PC-9 (cell line): ENCODE measurements around the gene CCDC78. TPM values are rescaled to one million over a fixed set of nuclear protein-coding genes. Genes with fewer than 3 reads are reported as not detected.

ENCODE experiments used
- BruUV-seq: library from RNA; stranded (reverse); fragments of 400-500 nt; replicated peaks from 2 replicates; lab custom pipeline; 2021; lab: Mats Ljungman, UMichigan
- CTCF ChIA-PET: fragments of 300-600 bp; sonication (Branson Sonifier 250); formaldehyde crosslinking; loops from one replicate; lab custom pipeline; 2022; ENCODE audit warnings: antibody characterized with exemption; lab: Charles Lee
- POLR2A ChIA-PET: fragments of 300-600 bp; sonication (Branson Sonifier 250); formaldehyde crosslinking; loops from one replicate; lab custom pipeline; 2022; ENCODE audit warnings: antibody characterized with exemption; ENCODE audit not compliant: unreplicated experiment; lab: Charles Lee
- DNase-seq, 2 experiments: peaks; one replicate each; pipeline versions ENCODE4 v3.0.0 to v3.0.0-alpha.2; 2015 to 2022; ENCODE audit warnings: mixed read lengths in 1 of 2
- H2AFZ ChIP-seq: fragments of 200-600 bp; sonication (generic); 2 replicates; pipeline ENCODE4 v1.8.1; 2017; ENCODE audit warnings: antibody characterized with exemption
- H3F3A ChIP-seq: fragments of 200-600 bp; sonication (generic); 2 replicates; pipeline ENCODE4 v1.8.1; 2017; ENCODE audit warnings: antibody characterized with exemption, mild to moderate bottlenecking, low read depth; ENCODE audit not compliant: insufficient read depth
- H3K27ac ChIP-seq: fragments of 200-600 bp; sonication (generic); 2 replicates; pipeline ENCODE4 v1.6.1; 2016; ENCODE audit warnings: mixed run types
- H3K27me3 ChIP-seq: fragments of 200-600 bp; sonication (generic); 2 replicates; pipeline ENCODE4 v1.6.1; 2016; ENCODE audit warnings: low read depth, mixed run types; ENCODE audit not compliant: insufficient read depth
- H3K36me3 ChIP-seq: fragments of 200-600 bp; sonication (generic); 2 replicates; pipeline ENCODE4 v1.6.1; 2016; ENCODE audit warnings: low read depth, mixed run types
- H3K4me1 ChIP-seq: fragments of 200-600 bp; sonication (generic); replicated peaks from 2 replicates; pipeline ENCODE4 v1.6.1; 2016; ENCODE audit warnings: mixed run types; ENCODE audit not compliant: insufficient read depth
- H3K4me2 ChIP-seq: fragments of 200-600 bp; sonication (generic); 2 replicates; pipeline ENCODE4 v1.6.1; 2017; ENCODE audit warnings: mixed run types
- H3K4me3 ChIP-seq: fragments of 200-600 bp; sonication (generic); 2 replicates; pipeline ENCODE4 v1.6.1; 2016; ENCODE audit warnings: mixed run types
- H3K79me2 ChIP-seq: fragments of 200-600 bp; sonication (generic); 2 replicates; pipeline ENCODE4 v1.6.1; 2017; ENCODE audit warnings: low read depth, mixed run types
- H3K9me2 ChIP-seq: fragments of 200-600 bp; sonication (generic); 2 replicates; pipeline ENCODE4 v1.8.1; 2017; ENCODE audit warnings: mild to moderate bottlenecking; ENCODE audit not compliant: insufficient read depth
- H3K9me3 ChIP-seq: fragments of 200-600 bp; sonication (generic); 2 replicates; pipeline ENCODE4 v1.8.1; 2016; ENCODE audit warnings: low read depth; ENCODE audit not compliant: insufficient read depth
- H4K20me1 ChIP-seq: fragments of 200-600 bp; sonication (generic); 2 replicates; pipeline ENCODE4 v1.8.1; 2017; ENCODE audit not compliant: insufficient read depth
- CTCF ChIP-seq: fragments of 200-600 bp; sonication (generic); conservative IDR thresholded peaks from 2 replicates; pipeline ENCODE4 v1.6.1; 2017; ENCODE audit warnings: mixed run types, antibody characterized with exemption, mild to moderate bottlenecking, moderate library complexity
- EZH2 ChIP-seq: fragments of 200-600 bp; sonication (generic); IDR thresholded peaks from 2 replicates; pipeline ENCODE4 v1.8.0; 2017; ENCODE audit warnings: antibody characterized with exemption, low read depth
- intact Hi-C: fragments of 100-400 bp; cut with micrococcal nuclease; formaldehyde crosslinking; loops from one replicate; pipeline ENCODE4 v1.10.0; 2022; ENCODE audit not compliant: unreplicated experiment
- total RNA-seq: library from RNA; stranded (reverse); gene quantifications from 2 replicates; pipeline ENCODE4 v1.2.3, GENCODE V29; 2021

The CCDC78 gene
- total RNA-seq, 1 experiment from 2014 or later = 4.2 TPM

- ChIA-PET CTCF (no interaction called here), POLR2A (interaction anchor here (0.5 to 1.1 kb wide), 6 partner anchors 12 to 154 kb away, joined by 3 to 7 read pairs (median 5); partner anchors contain the start of genes CAPN15, CHTF18 and WDR90)
- Histone ChIP-seq H4K20me1 (peaks cover 30% of the 10 kb centered on the region), H3K9me3 (no peaks in the 10 kb centered on the region), H2AFZ (no peak overlapping the region), H3K27me3 (no peaks in the 10 kb centered on the region), H3K27ac (no peak overlapping the region), H3K4me2 (peak overlapping the region; percentile 86), H3K4me3 (peak overlapping the region; percentile 71), H3F3A (peaks cover 40% of the 10 kb centered on the region; the same call in 1 of the 2 replicates), H3K79me2 (peaks cover 33% of the 10 kb centered on the region), H3K36me3 (no peaks in the 10 kb centered on the region; the same call in 1 of the 2 replicates), H3K9me2 (no peaks in the 10 kb centered on the region), H3K4me1 (peaks cover 33% of the 10 kb centered on the region)
- intact Hi-C loops = loop anchor here (5.0 kb wide), 1 partner anchor 154 kb away; the partner anchor contains the start of gene CAPN15
- BruUV-seq = TSS peak; percentile 48
- TF ChIP-seq EZH2 = no peak
- no peak; the same call in 1 of the 2 replicates for TF ChIP-seq CTCF
- no peak for DNase-seq
Observed at GRCh38 chr16:680967-681745, 45.1 kb downstream of the CCDC78 start.

DNA sequence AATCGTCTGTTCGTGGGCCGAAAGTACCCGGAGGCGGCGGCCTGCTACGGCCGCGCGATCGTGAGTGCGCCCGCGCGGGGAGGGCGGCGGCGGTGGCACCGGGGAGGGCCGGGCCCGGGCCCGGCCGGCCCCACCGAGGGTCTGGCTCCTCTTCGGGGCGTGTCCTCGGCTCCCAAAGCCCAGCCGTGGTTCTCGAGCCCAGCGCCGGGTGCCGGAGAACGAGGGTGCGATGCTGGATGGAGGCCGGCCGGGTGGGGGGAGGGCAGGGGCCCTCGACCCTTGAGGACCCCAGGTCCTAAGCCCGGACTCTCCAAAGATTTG, 45.7 kb downstream of the CCDC78 start:
- H3K36me3 ChIP-seq = no peaks in the 10 kb centered on the region; the same call in 1 of the 2 replicates
- TF ChIP-seq CTCF (no peak), EZH2 (no peak)
- H3K4me1 ChIP-seq = peaks cover 33% of the 10 kb centered on the region
- H3K27me3 ChIP-seq = no peaks in the 10 kb centered on the region
- no peak overlapping the region; the same call in 1 of the 2 replicates for H3K27ac ChIP-seq
- no peaks in the 10 kb centered on the region for H3K9me3 ChIP-seq
- no TSS peak for BruUV-seq
- no peak overlapping the region for H2AFZ ChIP-seq
- H3K9me2 ChIP-seq = no peaks in the 10 kb centered on the region
- H4K20me1 ChIP-seq = peaks cover 30% of the 10 kb centered on the region
- peaks cover 33% of the 10 kb centered on the region for H3K79me2 ChIP-seq
- POLR2A ChIA-PET = interaction anchor here (1.1 kb wide), 2 partner anchors 32 to 108 kb away, joined by 3 to 5 read pairs; partner anchors contain the start of genes CHTF18 and WDR90
- no peak for DNase-seq
- CTCF ChIA-PET = interaction anchor here (0.6 kb wide), 1 partner anchor 40 kb away, joined by 4 read pairs; no protein-coding TSS in a partner anchor
- intact Hi-C loops = loop anchor here (5.0 kb wide), 1 partner anchor 153 kb away; the partner anchor contains the start of gene CAPN15
- peak overlapping the region; percentile 71 for H3K4me3 ChIP-seq
- peaks cover 40% of the 10 kb centered on the region; the same call in 1 of the 2 replicates for H3F3A ChIP-seq
- H3K4me2 ChIP-seq = peak overlapping the region; percentile 86

GRCh38 chr16:679814-680624, 46.2 kb downstream of the CCDC78 start, which contains the start of gene STUB1:
Gene STUB1, plus strand, starts transcription at chr16:680410. Its CDS starts 116 bp downstream, at chr16:680526.
- BruUV-seq = no TSS peak
- peaks cover 40% of the 10 kb centered on the region; the same call in 1 of the 2 replicates for H3F3A ChIP-seq
- H3K4me2 ChIP-seq = peak within 1 kb of the TSS; percentile 86
- H3K79me2 ChIP-seq = peaks cover 33% of the 10 kb centered on the region
- POLR2A ChIA-PET = interaction anchor here (0.5 to 1.1 kb wide), 4 partner anchors 31 to 277 kb away, joined by 3 to 5 read pairs (median 4); partner anchors contain the start of genes CHTF18 and WDR90
- TF ChIP-seq EZH2 = no peak
- TF ChIP-seq CTCF = no peak
- no peaks in the 10 kb centered on the region for H3K9me2 ChIP-seq
- H2AFZ ChIP-seq = peak within 1 kb of the TSS; percentile 89
- CTCF ChIA-PET = interaction anchor here (0.6 kb wide), 1 partner anchor 40 kb away, joined by 4 read pairs; no protein-coding TSS in a partner anchor
- peak within 1 kb of the TSS; percentile 71 for H3K4me3 ChIP-seq
- peak within 1 kb of the TSS; percentile 43; the same call in 1 of the 2 replicates for H3K27ac ChIP-seq
- intact Hi-C loops = loop anchor here (5.0 kb wide), 1 partner anchor 153 kb away; the partner anchor contains the start of gene CAPN15
- no peaks in the 10 kb centered on the region; the same call in 1 of the 2 replicates for H3K36me3 ChIP-seq
- peak; percentile 60 to 94 for DNase-seq
- H3K27me3 ChIP-seq = no peaks in the 10 kb centered on the region
- no peaks in the 10 kb centered on the region for H3K9me3 ChIP-seq
- peaks cover 30% of the 10 kb centered on the region for H4K20me1 ChIP-seq
- H3K4me1 ChIP-seq = peaks cover 30% of the 10 kb centered on the region
